ENCODE measurements around the gene SMIM10. TPM values are rescaled to one million over a fixed set of nuclear protein-coding genes. Genes with fewer than 3 reads are reported as not detected.
"Not testable (repeated sequence)": the region's sequence is repeated elsewhere in the genome, so short reads cannot be mapped to it uniquely, and the experiment has no call there.

SMIM10 gene
- total RNA-seq (10 to 100 TPM; 58.4 to 71.7 TPM), polyA plus RNA-seq (ENCODE audit: insufficient read depth, low read depth, low replicate concordance) (12.0 TPM)
- long read RNA-seq, donor 1, transcript SMIM10-201 (1 exons, 1,536 nt): major isoform, 19 of 19 reads
- long read RNA-seq, donor 1, partial matches to known transcripts: 0 of 19 reads
- long read RNA-seq, donor 1, other reads (novel, unspliced or antisense): 0 of 19 reads
- long read RNA-seq, donor 2, transcript SMIM10-201 (1 exons, 1,536 nt): major isoform, 18 of 18 reads
- long read RNA-seq, donor 2, partial matches to known transcripts: 0 of 18 reads
- long read RNA-seq, donor 2, other reads (novel, unspliced or antisense): 0 of 18 reads

DNA sequence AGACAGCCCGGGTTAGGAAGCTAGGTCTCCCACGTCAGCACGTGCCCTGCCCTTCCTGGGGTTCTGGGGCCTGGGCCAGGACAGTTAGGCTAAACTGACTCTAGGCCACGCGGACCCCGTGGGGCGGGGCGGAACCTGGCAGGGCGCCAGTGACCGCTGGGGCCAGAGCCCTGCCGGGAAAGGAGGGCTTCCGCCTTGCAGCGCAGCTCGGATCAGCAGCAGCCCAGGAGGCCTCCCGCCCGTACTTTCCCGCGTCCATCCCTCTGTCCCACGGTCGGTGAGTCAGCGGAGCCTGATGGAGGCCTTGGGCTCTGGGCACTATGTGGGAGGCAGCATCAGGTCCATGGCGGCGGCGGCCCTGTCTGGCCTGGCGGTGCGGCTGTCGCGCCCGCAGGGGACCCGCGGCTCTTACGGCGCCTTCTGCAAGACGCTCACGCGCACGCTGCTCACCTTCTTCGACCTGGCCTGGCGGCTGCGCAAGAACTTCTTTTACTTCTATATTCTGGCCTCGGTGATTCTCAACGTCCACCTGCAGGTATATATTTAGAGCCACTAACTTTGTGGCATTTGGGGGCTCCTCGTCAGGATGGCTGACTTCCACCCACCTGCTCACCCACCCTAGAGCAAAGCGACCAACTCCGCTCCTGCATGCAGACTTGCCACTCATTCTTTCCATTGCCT is at the start of gene SMIM10:
TSS of gene SMIM10 (plus strand) at position 191 of the 681 bp plus-strand sequence. CDS start at position 296, 105 bp downstream.
- 0 to 1% methylated on average over 8 to 27 of the region's 45 CpGs for WGBS, 2 donors
- Histone ChIP-seq H3K27ac (peak within 1 kb of the TSS; percentile 53 to 72), H3K36me3 (ENCODE audit: low read depth, missing control alignments) (no peaks in the 10 kb centered on the region), H3K27me3 (no peaks in the 10 kb centered on the region), H3K4me3 (peak within 1 kb of the TSS; percentile 52 to 70), H3K9me3 (no peaks in the 10 kb centered on the region), H3K4me1 (no peaks in the 10 kb centered on the region)
- TF ChIP-seq POLR2A (IDR thresholded peaks at IDR 0.05) (no peak), CTCF (IDR thresholded peaks at IDR 0.05) (no peak)
- DNase-seq: peak; percentile 84
- intact Hi-C loops (cut with DNase I; ENCODE audit: low total_unique reads): no loop called here

- H3K27ac ChIP-seq; H3K4me3 ChIP-seq; DNase-seq; H3K4me1 ChIP-seq; H3K9me3 ChIP-seq; intact Hi-C loops (cut with DNase I; ENCODE audit: low total_unique reads); H3K36me3 ChIP-seq (ENCODE audit: low read depth, missing control alignments); H3K27me3 ChIP-seq: not testable (repeated sequence)
- WGBS, 2 donors: 94% methylated on average over 6 of the region's 6 CpGs
These were observed 44.4 kb upstream of the SMIM10 start for GRCh38 chrX:134946364-134946763.

GRCh38 chrX:134948333-134949241 is 42.2 kb upstream of the SMIM10 start:
- Histone ChIP-seq H3K27me3 (no peaks in the 10 kb centered on the region), H3K4me3 (no peak overlapping the region), H3K27ac (peak overlapping the region in 1 of 2 donors; percentile 24), H3K4me1 (no peaks in the 10 kb centered on the region), H3K9me3 (no peaks in the 10 kb centered on the region), H3K36me3 (ENCODE audit: low read depth, missing control alignments) (no peaks in the 10 kb centered on the region)
- no peak for DNase-seq
- intact Hi-C loops (cut with DNase I; ENCODE audit: low total_unique reads): no loop called here
- 25 to 63% methylated on average over 1 to 3 of the region's 3 CpGs for WGBS, 2 donors
- TF ChIP-seq POLR2A (IDR thresholded peaks at IDR 0.05): no peak

DNA sequence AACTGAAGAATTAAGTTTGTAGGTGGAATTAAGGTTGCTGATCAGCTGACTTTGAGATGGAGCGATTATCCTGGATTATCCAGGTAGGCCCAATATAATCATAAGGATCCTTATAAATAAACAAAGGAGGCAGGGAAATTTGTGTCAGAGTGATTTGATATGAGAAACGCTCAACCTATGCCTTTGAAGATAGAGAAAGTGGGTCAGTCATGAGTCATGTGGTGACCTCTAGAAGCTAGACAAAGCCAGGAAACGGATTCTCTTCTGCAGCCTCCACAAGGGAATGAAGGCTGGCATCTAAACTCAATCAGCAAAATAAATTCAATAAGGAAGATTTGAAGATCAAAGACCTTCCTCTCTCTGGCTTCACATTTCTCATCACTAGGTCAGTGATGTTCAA is 41.5 kb upstream of the SMIM10 start:
- WGBS, 2 donors: 65 to 78% methylated on average over 3 of the region's 3 CpGs
- H3K27ac ChIP-seq: no peak overlapping the region
- H3K4me1 ChIP-seq: no peaks in the 10 kb centered on the region
- H3K9me3 ChIP-seq: no peaks in the 10 kb centered on the region
- no peak overlapping the region for H3K4me3 ChIP-seq
- no peaks in the 10 kb centered on the region for H3K27me3 ChIP-seq
- H3K36me3 ChIP-seq (ENCODE audit: low read depth, missing control alignments): no peaks in the 10 kb centered on the region
- no peak for DNase-seq
- no peak for TF ChIP-seq CTCF (IDR thresholded peaks at IDR 0.05)
- no peak for TF ChIP-seq POLR2A (IDR thresholded peaks at IDR 0.05)
- intact Hi-C loops (cut with DNase I; ENCODE audit: low total_unique reads): no loop called here

DNA sequence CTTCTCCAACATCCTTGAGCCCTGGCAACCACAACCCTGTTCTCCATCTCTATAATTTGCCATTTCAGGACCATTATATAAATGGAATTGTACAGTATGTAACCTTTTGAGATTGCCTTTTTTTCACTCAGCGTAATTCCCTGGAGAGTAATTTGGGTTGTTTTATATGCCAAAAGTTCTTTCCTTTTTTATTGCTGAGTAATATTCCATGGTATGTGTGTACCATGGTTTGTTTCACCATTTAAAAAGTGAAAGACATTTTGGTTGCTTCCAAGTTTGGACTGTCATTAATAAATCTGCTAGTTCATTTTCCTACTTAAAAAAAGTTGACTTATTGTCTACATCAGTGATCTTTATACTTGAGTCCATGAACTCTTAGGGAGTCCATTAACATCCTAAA is 33.0 kb upstream of the SMIM10 start:
- DNase-seq: no peak
- Histone ChIP-seq H3K27me3 (no peaks in the 10 kb centered on the region), H3K4me3 (no peak overlapping the region), H3K27ac (no peak overlapping the region), H3K36me3 (ENCODE audit: low read depth, missing control alignments) (no peaks in the 10 kb centered on the region), H3K9me3 (no peaks in the 10 kb centered on the region), H3K4me1 (no peaks in the 10 kb centered on the region)
- intact Hi-C loops (cut with DNase I; ENCODE audit: low total_unique reads): no loop called here
- 89 to 92% methylated on average over 1 of the region's 1 CpG for WGBS, 2 donors
- TF ChIP-seq POLR2A (IDR thresholded peaks at IDR 0.05): no peak
- no peak for TF ChIP-seq CTCF (IDR thresholded peaks at IDR 0.05)

DNA sequence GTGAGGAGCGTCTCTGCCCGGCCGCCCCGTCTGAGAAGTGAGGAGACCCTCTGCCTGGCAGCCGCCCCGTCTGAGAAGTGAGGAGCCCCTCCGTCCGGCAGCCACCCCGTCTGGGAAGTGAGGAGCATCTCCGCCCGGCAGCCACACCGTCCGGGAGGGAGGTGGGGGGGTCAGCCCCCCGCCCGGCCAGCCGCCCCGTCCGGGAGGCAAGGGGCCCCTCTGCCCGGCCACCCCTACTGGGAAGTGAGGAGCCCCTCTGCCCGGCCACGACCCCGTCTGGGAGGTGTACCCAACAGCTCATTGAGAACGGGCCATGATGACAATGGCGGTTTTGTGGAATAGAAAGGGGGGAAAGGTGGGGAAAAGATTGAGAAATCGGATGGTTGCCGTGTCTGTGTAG is 30.4 kb upstream of the SMIM10 start:
- H3K4me1 ChIP-seq; H3K36me3 ChIP-seq (ENCODE audit: low read depth, missing control alignments); intact Hi-C loops (cut with DNase I; ENCODE audit: low total_unique reads); H3K27me3 ChIP-seq; H3K4me3 ChIP-seq; DNase-seq; H3K27ac ChIP-seq; H3K9me3 ChIP-seq: not testable (repeated sequence)
- WGBS, 2 donors: no CpG with 5 or more reads among the region's 26 CpGs
